ENCODE results near the gene IPO4. TPM values are rescaled to one million over a fixed set of nuclear protein-coding genes. Genes with fewer than 3 reads are reported as not detected.

Gene IPO4
- total and polyA plus RNA-seq, 9 of the 15 experiments (the other 6 are each of a cell fraction or from before 2014, with no cell fraction given), result 7.3 to 122 (median 31.8) TPM

GRCh38 chr14:24228902-24229301, 40.3 kb upstream of the IPO4 start:
- H3K27ac ChIP-seq (ENCODE audit: extremely low read depth, low read depth, low read length), result no peak overlapping the region
- FAIRE-seq (no peak), ATAC-seq (no peak), DNase-seq (ENCODE audit: extremely low read depth in 1 of 4, low spot score in 3 of 4) (no peak)
- no TSS peak for BruUV-seq (replicated peaks)
- no peaks in the 10 kb centered on the region for H3K27me3 ChIP-seq (ENCODE audit: control insufficient read depth in 2 of 2, insufficient read depth in 2 of 2, low read length in 2 of 2)
- WGBS (ENCODE audit: insufficient coverage, low coverage, missing lambda C conversion rate), result 0% methylated on average over 1 of the region's 1 CpG
- no peaks in the 10 kb centered on the region for H4K20me1 ChIP-seq (replicated peaks; ENCODE audit: control insufficient read depth, insufficient read depth, low read length)
- TF ChIP-seq NFIC (IDR thresholded peaks at IDR 0.05), result no peak
- TF ChIP-seq, protein P1, sequence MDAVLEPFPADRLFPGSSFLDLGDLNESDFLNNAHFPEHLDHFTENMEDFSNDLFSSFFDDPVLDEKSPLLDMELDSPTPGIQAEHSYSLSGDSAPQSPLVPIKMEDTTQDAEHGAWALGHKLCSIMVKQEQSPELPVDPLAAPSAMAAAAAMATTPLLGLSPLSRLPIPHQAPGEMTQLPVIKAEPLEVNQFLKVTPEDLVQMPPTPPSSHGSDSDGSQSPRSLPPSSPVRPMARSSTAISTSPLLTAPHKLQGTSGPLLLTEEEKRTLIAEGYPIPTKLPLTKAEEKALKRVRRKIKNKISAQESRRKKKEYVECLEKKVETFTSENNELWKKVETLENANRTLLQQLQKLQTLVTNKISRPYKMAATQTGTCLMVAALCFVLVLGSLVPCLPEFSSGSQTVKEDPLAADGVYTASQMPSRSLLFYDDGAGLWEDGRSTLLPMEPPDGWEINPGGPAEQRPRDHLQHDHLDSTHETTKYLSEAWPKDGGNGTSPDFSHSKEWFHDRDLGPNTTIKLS (IDR thresholded peaks at IDR 0.05; ENCODE audit: borderline replicate concordance, low read depth), result no peak
- no peak for TF ChIP-seq TEAD1 (CRISPR knock-in tag; IDR thresholded peaks at IDR 0.05)
- no peak for TF ChIP-seq HNRNPH1 (optimal IDR thresholded peaks at IDR 0.05; ENCODE audit: low read depth, low read length)
- no peak for TF ChIP-seq RBFOX2 (IDR thresholded peaks at IDR 0.05; ENCODE audit: low read depth, low read length)
- TF ChIP-seq, protein P2, sequence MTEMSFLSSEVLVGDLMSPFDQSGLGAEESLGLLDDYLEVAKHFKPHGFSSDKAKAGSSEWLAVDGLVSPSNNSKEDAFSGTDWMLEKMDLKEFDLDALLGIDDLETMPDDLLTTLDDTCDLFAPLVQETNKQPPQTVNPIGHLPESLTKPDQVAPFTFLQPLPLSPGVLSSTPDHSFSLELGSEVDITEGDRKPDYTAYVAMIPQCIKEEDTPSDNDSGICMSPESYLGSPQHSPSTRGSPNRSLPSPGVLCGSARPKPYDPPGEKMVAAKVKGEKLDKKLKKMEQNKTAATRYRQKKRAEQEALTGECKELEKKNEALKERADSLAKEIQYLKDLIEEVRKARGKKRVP (CRISPR knock-in tag; IDR thresholded peaks at IDR 0.05), result no peak
- no peak for TF ChIP-seq ZNF75A (CRISPR knock-in tag; IDR thresholded peaks at IDR 0.05)
- TF ChIP-seq ZKSCAN8 (CRISPR knock-in tag; IDR thresholded peaks at IDR 0.05), result no peak
- TF ChIP-seq ZNF655 (CRISPR knock-in tag; IDR thresholded peaks at IDR 0.05), result no peak
- no peak for TF ChIP-seq PTRF (tag; IDR thresholded peaks at IDR 0.05)
- TF ChIP-seq, protein P3, sequence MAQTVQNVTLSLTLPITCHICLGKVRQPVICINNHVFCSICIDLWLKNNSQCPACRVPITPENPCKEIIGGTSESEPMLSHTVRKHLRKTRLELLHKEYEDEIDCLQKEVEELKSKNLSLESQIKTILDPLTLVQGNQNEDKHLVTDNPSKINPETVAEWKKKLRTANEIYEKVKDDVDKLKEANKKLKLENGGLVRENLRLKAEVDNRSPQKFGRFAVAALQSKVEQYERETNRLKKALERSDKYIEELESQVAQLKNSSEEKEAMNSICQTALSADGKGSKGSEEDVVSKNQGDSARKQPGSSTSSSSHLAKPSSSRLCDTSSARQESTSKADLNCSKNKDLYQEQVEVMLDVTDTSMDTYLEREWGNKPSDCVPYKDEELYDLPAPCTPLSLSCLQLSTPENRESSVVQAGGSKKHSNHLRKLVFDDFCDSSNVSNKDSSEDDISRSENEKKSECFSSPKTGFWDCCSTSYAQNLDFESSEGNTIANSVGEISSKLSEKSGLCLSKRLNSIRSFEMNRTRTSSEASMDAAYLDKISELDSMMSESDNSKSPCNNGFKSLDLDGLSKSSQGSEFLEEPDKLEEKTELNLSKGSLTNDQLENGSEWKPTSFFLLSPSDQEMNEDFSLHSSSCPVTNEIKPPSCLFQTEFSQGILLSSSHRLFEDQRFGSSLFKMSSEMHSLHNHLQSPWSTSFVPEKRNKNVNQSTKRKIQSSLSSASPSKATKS (CRISPR knock-in tag; IDR thresholded peaks at IDR 0.05), result no peak
- no peak for TF ChIP-seq E2F3 (CRISPR knock-in tag; IDR thresholded peaks at IDR 0.05)
- peaks cover 60% of the 10 kb centered on the region for H3K79me2 ChIP-seq (ENCODE audit: control insufficient read depth, insufficient read depth, low read length)
- intact Hi-C loops (cut with micrococcal nuclease) (no loop called here), in situ Hi-C loops (cut with MboI) (no loop called here)
- no peak overlapping the region for H2AFZ ChIP-seq (ENCODE audit: low read depth, low read length)
- ChIA-PET CTCF (ENCODE audit: low intra/inter-chr PET ratio) (no interaction called here), POLR2A (no interaction called here)
- H3K9me1 ChIP-seq (ENCODE audit: control insufficient read depth, insufficient read depth, low read length), result no peaks in the 10 kb centered on the region
- H3K4me2 ChIP-seq (ENCODE audit: insufficient read depth, low read length), result no peak overlapping the region
- H3K36me3 ChIP-seq (ENCODE audit: control insufficient read depth, insufficient read depth, low read length), result peaks cover 12% of the 10 kb centered on the region; the same call in 1 of the 3 replicates
- H3K9ac ChIP-seq (ENCODE audit: insufficient read depth in 1 of 2, low read depth in 2 of 2, low read length in 2 of 2), result no peak overlapping the region
- peaks cover 6% of the 10 kb centered on the region in 2 experiments; a peak in 4 of 5 replicates for H3K4me1 ChIP-seq (replicated peaks in 1 of 2; ENCODE audit: control insufficient read depth in 2 of 2, insufficient read depth in 2 of 2, low read length in 2 of 2)
- H3K9me3 ChIP-seq (replicated peaks; ENCODE audit: control insufficient read depth, insufficient read depth, low read depth, low read length), result no peaks in the 10 kb centered on the region
- H3K4me3 ChIP-seq, result no peak overlapping the region
